ENCODE measurements around the gene ZNF488.

ZNF488 gene

DNA sequence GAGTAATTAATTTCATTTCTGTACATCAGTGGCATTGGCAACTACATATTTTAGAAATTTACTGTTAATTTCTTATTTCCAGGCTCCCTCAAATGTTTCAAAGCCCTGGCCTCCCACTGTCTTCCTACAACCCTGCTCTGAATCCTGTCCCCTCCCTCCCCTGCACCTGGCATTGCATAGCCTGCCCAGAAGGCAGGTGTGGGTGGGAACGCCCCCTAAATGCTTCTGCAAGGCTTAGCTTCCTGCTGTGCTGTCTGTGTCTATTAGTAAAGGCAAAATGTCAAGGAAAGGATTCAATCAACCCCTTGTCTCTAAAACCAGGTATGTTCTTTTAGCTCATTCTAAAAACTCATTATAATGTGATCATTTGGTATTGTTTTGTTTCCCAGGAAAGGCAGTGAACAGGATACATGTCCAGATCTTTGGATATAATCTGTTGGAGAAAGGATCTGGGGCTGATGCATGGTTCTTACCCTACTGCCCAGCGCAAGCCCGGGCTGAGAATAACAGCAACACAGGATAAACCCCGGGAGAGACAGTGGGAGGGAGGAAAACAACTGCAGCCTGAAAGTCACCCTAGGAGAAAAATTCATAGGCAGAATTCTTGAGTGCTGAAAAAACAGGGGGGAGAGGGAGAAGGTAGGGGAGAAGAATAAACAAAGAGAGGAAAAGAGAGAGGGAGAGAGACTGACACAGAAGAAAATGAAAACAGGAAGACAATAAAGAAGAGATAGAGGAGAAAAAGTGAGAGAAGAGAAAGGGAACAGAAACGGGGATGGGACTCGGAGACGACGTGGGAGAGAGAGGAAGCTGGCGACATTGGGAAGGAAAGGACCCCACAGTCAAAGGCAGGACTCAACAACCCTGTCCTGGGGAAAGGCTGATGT is 589 bp downstream of the ZNF488 start:
- peak overlapping the region; percentile 66 for H3K4me3 ChIP-seq (ENCODE audit: low read depth, low read length)
- no peak for DNase-seq (ENCODE audit: low read depth, low spot score)
- in situ Hi-C loops (cut with HindIII; ENCODE audit: low sequenced_read_pairs), result no loop called here
- TF ChIP-seq, protein P1, sequence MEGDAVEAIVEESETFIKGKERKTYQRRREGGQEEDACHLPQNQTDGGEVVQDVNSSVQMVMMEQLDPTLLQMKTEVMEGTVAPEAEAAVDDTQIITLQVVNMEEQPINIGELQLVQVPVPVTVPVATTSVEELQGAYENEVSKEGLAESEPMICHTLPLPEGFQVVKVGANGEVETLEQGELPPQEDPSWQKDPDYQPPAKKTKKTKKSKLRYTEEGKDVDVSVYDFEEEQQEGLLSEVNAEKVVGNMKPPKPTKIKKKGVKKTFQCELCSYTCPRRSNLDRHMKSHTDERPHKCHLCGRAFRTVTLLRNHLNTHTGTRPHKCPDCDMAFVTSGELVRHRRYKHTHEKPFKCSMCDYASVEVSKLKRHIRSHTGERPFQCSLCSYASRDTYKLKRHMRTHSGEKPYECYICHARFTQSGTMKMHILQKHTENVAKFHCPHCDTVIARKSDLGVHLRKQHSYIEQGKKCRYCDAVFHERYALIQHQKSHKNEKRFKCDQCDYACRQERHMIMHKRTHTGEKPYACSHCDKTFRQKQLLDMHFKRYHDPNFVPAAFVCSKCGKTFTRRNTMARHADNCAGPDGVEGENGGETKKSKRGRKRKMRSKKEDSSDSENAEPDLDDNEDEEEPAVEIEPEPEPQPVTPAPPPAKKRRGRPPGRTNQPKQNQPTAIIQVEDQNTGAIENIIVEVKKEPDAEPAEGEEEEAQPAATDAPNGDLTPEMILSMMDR (IDR thresholded peaks at IDR 0.05; ENCODE audit: low read depth, low read length), result no peak

DNA sequence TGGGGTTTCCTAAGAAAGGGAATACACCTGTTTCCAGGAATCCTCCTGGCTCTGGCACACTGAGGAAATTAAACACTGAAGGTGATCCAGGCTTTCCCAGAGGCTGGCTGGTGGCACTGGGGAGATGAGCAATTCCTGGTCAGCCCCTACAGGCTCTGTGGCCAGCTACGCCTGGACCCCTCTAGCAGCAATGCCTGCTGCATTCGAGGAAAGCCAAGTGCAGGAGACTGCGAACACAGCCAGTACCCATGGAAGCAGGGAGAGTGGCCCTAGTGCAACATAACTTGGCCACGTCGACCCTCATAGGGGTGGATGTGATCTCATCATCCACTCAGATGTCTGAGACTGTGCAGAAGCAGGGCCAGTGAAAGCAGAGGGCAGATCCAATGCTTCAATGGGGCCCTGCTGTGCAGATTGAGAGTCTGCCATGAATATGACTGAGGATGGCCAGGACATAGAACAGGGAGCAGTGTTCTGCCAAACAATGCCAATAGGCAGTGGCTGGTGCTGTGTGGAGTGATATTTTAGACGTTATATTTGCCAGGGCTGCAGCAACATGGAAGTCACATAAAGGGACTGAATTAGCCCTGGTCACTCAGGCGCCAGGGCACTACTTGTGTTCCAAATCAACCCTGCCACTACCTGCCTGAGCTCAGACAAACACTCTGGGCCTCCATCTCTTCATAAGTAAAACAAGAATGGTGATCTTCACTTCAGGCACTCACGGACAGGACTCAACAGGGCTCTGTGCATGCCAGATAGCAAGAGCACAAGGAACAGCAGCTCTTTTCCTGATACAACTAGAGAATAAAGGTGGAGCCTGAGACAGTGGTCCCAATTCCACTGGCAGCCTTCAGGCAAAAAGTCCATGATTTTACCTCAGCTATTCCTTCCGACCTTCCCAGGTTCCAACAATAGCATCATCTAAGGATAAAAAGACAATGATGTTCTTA is 2.4 kb downstream of the ZNF488 start:
- no peak overlapping the region for H3K4me3 ChIP-seq (ENCODE audit: low read depth, low read length)
- TF ChIP-seq, protein P1 (IDR thresholded peaks at IDR 0.05; ENCODE audit: low read depth, low read length), result no peak
- in situ Hi-C loops (cut with HindIII; ENCODE audit: low sequenced_read_pairs), result no loop called here
- DNase-seq (ENCODE audit: low read depth, low spot score), result no peak

DNA sequence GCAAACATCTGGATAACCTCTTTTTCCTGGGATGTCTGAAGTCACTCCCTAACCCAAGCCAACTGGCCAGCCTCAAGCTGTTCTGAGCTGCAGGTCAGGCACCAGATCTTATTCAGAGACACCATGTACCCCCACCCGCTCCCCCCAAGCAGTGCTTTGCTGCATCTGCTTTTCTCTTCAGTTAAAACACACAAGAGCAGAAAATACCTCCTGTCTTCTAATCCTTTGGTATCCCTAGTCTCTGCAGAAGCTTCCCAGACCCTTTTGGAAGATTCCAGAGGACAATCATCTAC is 3.0 kb downstream of the ZNF488 start:
- no peak for DNase-seq (ENCODE audit: low read depth, low spot score)
- TF ChIP-seq, protein P1 (IDR thresholded peaks at IDR 0.05; ENCODE audit: low read depth, low read length), result no peak
- H3K4me3 ChIP-seq (ENCODE audit: low read depth, low read length), result no peak overlapping the region
- in situ Hi-C loops (cut with HindIII; ENCODE audit: low sequenced_read_pairs), result no loop called here

DNA sequence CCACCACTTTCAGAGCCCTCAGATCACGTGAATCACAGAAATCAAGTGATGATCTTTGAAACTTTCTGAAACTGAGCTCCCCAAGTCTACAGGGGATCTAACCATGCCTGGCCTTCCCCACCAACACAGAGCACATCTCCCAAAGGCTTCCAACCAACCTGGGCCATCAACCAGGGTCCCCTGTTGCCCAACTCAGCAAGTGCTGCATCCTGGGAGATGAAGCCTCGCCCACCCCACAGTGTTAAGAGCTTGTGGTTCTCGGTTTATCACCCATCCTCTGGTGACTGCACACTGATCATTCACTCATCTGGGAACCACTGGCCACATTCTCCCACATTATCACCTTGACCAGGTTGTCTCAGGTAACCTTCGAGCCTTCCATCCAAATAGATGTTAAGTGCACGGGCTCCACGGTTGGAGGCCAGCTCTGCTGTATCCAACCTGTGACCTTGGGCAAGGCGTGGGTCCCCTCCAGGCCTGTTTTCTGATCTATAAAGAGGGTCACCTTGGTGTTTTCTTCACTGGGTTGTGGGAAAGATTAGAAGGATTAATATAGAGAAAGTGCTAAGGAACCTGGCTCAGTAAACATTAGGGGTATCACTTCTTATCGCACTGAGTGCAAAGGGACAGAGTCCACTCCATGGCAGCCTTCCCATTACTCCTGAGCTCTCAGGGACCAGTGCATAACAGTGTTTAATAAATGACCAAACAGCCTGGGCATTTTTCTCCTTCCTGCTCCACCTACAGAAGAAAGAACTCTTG is 3.6 kb downstream of the ZNF488 start:
- TF ChIP-seq, protein P1 (IDR thresholded peaks at IDR 0.05; ENCODE audit: low read depth, low read length), result no peak
- in situ Hi-C loops (cut with HindIII; ENCODE audit: low sequenced_read_pairs), result no loop called here
- no peak overlapping the region for H3K4me3 ChIP-seq (ENCODE audit: low read depth, low read length)
- DNase-seq (ENCODE audit: low read depth, low spot score), result no peak

DNA sequence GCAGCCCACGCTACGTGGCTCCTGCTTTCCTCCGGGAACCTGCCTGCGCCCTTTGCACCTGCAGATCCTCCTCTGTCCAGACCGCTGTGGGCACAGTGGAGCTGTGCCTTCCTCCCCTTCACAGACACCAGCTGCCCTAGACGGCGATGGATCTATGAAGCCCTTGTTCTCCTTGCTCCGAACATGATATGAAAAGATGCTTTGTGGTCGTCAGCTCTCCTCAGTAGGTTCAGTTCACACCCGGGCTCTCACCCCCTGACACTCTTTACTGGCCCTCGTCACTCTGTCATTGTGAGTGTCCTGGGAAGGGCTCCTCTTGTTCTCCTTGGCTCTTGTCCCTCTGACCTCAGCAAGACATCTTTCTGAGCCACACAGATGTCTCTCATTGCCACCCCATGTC is 4.2 kb downstream of the ZNF488 start:
- in situ Hi-C loops (cut with HindIII; ENCODE audit: low sequenced_read_pairs), result no loop called here
- DNase-seq (ENCODE audit: low read depth, low spot score), result no peak
- TF ChIP-seq, protein P1 (IDR thresholded peaks at IDR 0.05; ENCODE audit: low read depth, low read length), result no peak
- no peak overlapping the region for H3K4me3 ChIP-seq (ENCODE audit: low read depth, low read length)

DNA sequence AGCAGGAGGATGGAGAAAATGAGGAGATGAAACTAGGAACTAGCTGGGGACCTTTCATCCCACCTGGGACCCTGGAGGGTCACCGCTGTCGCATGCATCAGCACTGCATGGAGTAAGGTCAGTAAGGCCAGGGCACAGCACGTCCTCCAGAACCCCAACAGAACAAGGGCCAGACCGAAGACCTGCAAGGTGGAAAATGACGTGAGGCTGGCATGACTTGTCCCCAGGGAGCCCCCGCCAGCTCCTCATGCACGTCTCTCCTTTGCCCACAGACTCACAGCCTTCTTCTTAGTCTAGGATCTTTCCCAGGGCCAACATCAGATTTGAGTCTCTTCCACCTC is 4.7 kb downstream of the ZNF488 start:
- DNase-seq (ENCODE audit: low read depth, low spot score), result no peak
- TF ChIP-seq, protein P1 (IDR thresholded peaks at IDR 0.05; ENCODE audit: low read depth, low read length), result no peak
- H3K4me3 ChIP-seq (ENCODE audit: low read depth, low read length), result no peak overlapping the region
- in situ Hi-C loops (cut with HindIII; ENCODE audit: low sequenced_read_pairs), result no loop called here

Measured in astrocyte of the spinal cord (primary cell).